Parathyroid adenoma (tissue), 2 donors: ENCODE data around the gene FLT1.

Source experiments
- H2AFZ ChIP-seq: fragments of 300-600 bp; sonication (generic); one replicate; pipeline ENCODE4 v1.7.0; 2017; ENCODE audit warnings: antibody characterized with exemption, mild to moderate bottlenecking
- H3K27ac ChIP-seq: fragments of 300-600 bp; sonication (generic); one replicate; pipeline ENCODE4 v1.7.0; 2017
- H3K27me3 ChIP-seq: fragments of 300-600 bp; sonication (generic); one replicate; pipeline ENCODE4 v1.7.0; 2017; ENCODE audit warnings: low read length; ENCODE audit not compliant: control insufficient read depth, insufficient read depth
- H3K36me3 ChIP-seq: fragments of 300-600 bp; sonication (generic); one replicate; pipeline ENCODE4 v1.7.0; 2017; ENCODE audit warnings: low read length; ENCODE audit not compliant: control insufficient read depth, insufficient read depth
- H3K4me1 ChIP-seq: fragments of 300-600 bp; sonication (generic); one replicate; pipeline ENCODE4 v1.7.0; 2017; ENCODE audit warnings: control low read depth
- H3K4me2 ChIP-seq: fragments of 300-600 bp; sonication (generic); one replicate; pipeline ENCODE4 v1.7.0; 2017; ENCODE audit warnings: low read length
- H3K4me3 ChIP-seq: fragments of 300-600 bp; sonication (generic); one replicate; pipeline ENCODE4 v1.7.0; 2017; ENCODE audit warnings: low read depth, low read length
- H3K79me2 ChIP-seq: fragments of 300-600 bp; sonication (generic); one replicate; pipeline ENCODE4 v1.7.0; 2017; ENCODE audit warnings: control low read depth
- H3K9ac ChIP-seq: fragments of 300-600 bp; sonication (generic); one replicate; pipeline ENCODE4 v1.7.0; 2017; ENCODE audit warnings: mild to moderate bottlenecking
- H3K9me3 ChIP-seq: fragments of 300-600 bp; sonication (generic); one replicate; pipeline ENCODE4 v1.7.0; 2017; ENCODE audit warnings: low read length; ENCODE audit not compliant: control insufficient read depth
- TF ChIP-seq, protein P1 (sequence below): fragments of 300-600 bp; sonication (generic); IDR thresholded peaks from one replicate; pipeline ENCODE4 v1.7.0; 2017; ENCODE audit warnings: antibody characterized with exemption, mild to moderate bottlenecking
- donor health status: primary hyperparathyroidism.

FLT1 gene

DNA sequence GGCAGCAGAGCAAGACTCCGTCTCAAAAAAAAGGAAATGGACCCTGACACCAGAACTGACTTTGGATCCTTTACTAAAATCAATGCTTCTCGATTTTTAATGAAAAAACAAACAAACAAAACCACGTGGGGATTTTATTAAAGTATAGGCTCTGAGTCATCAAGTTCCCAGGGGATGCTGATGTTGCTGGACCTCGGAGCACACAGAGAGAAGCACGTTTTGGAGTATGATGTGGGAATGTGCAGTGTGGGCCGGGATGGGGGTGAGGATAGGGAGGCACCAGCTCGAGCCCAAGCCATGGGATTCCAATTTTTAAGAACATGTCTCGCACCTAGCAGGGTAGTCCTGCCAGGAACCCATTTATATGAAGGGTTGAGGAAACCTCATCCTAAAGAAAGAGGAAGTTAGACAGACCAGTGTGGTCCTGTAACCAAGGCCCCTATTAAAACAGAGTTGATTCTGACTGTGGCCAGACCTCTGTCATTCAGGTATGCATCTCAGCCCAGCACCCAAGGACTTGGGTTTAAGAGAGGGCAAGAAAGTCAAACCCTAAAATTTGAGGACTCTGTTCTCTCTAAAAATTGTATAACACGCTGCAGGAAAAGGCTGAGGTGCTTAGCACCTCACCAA lies 6.4 kb downstream of the FLT1 start:
- Histone ChIP-seq H3K4me2 (no peak overlapping the region), H3K4me3 (no peak overlapping the region), H3K9me3 (no peaks in the 10 kb centered on the region), H2AFZ (no peak overlapping the region), H3K27ac (no peak overlapping the region), H3K36me3 (no peaks in the 10 kb centered on the region), H3K9ac (no peak overlapping the region), H3K27me3 (no peaks in the 10 kb centered on the region), H3K79me2 (no peaks in the 10 kb centered on the region), H3K4me1 (no peaks in the 10 kb centered on the region)
- TF ChIP-seq, protein P1, sequence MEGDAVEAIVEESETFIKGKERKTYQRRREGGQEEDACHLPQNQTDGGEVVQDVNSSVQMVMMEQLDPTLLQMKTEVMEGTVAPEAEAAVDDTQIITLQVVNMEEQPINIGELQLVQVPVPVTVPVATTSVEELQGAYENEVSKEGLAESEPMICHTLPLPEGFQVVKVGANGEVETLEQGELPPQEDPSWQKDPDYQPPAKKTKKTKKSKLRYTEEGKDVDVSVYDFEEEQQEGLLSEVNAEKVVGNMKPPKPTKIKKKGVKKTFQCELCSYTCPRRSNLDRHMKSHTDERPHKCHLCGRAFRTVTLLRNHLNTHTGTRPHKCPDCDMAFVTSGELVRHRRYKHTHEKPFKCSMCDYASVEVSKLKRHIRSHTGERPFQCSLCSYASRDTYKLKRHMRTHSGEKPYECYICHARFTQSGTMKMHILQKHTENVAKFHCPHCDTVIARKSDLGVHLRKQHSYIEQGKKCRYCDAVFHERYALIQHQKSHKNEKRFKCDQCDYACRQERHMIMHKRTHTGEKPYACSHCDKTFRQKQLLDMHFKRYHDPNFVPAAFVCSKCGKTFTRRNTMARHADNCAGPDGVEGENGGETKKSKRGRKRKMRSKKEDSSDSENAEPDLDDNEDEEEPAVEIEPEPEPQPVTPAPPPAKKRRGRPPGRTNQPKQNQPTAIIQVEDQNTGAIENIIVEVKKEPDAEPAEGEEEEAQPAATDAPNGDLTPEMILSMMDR = no peak

DNA sequence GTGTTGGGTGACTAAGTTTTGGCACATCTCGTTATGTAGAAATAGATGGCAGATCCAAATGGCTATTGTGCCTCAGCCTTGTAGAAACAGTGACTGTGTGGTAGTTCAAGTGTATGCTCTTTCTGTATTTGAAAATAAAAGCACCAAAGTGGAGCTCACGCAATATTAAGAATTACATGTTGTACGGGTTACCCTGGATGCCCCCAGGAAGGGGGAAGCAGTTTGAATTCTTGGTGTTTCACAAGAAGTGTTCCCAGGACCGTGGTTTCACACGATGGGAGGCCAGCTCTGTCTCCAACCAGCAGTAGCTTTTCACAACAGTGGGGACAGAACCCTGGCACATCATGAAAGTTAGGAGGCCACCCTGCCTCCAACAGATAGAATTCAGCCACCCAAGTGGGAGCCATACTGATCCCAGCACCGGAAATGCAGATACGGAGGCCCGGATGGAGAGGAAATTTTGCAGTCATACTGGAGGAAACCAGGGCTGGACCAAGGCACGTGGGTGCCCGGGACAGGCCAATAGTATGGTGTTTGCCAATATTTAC lies 8.9 kb downstream of the FLT1 start:
- no peak overlapping the region for H3K9ac ChIP-seq
- H3K79me2 ChIP-seq = no peaks in the 10 kb centered on the region
- H3K4me2 ChIP-seq = no peak overlapping the region
- no peaks in the 10 kb centered on the region for H3K9me3 ChIP-seq
- no peaks in the 10 kb centered on the region for H3K27me3 ChIP-seq
- H3K27ac ChIP-seq = no peak overlapping the region
- no peak overlapping the region for H3K4me3 ChIP-seq
- H2AFZ ChIP-seq = no peak overlapping the region
- TF ChIP-seq, protein P1 = no peak
- no peaks in the 10 kb centered on the region for H3K4me1 ChIP-seq
- H3K36me3 ChIP-seq = no peaks in the 10 kb centered on the region

DNA sequence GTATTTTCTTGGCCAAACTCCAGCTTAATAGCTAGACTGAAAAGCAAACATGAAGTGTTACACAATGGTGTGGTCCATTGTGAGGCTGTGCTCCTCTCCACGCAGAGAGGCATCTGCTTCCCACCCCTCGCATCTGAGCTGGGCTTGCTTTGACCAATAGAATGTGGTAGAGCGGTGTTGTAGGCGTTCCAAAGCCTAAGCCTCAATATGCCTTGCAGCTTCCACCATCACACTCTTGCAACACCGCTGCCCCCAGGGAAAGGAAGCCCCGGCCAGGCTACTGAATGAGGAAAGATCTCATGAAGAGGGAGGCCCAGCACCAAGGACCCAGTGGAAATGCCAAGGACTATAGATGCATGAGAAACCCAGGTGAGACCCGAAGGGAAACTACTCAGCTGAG lies 9.4 kb downstream of the FLT1 start:
- Histone ChIP-seq H3K4me2 (no peak overlapping the region), H3K4me1 (no peaks in the 10 kb centered on the region), H3K9me3 (no peaks in the 10 kb centered on the region), H3K9ac (no peak overlapping the region), H3K4me3 (no peak overlapping the region), H3K79me2 (no peaks in the 10 kb centered on the region), H3K27ac (no peak overlapping the region), H3K36me3 (no peaks in the 10 kb centered on the region), H3K27me3 (no peaks in the 10 kb centered on the region), H2AFZ (no peak overlapping the region)
- TF ChIP-seq, protein P1 = no peak

DNA sequence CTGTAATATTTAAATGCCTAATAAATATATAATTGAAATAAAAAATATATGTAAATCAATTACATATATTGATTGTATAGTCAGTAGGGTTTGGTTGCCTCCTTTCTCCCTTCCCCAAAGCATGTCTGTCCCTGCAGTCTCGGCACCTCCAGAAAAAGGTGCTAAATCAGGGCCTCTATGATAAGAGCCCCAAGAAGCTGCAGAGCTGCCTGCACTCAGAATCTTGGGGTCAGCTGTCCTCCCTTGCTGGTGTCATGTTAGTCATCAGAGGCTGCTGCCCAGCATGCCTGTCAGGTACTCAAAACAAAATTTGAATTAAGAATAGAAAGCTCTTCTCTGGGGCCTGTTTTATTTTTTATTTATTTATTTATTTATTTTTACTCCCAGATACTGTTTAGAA lies 9.8 kb downstream of the FLT1 start:
- H3K4me2 ChIP-seq = no peak overlapping the region
- no peaks in the 10 kb centered on the region for H3K36me3 ChIP-seq
- H3K4me1 ChIP-seq = no peaks in the 10 kb centered on the region
- no peaks in the 10 kb centered on the region for H3K79me2 ChIP-seq
- no peak overlapping the region for H3K4me3 ChIP-seq
- H3K9ac ChIP-seq = no peak overlapping the region
- TF ChIP-seq, protein P1 = no peak
- H3K27me3 ChIP-seq = no peaks in the 10 kb centered on the region
- H3K9me3 ChIP-seq = no peaks in the 10 kb centered on the region
- H2AFZ ChIP-seq = no peak overlapping the region
- H3K27ac ChIP-seq = no peak overlapping the region
